ENCODE data around the gene C6orf47. TPM values are rescaled to one million over a fixed set of nuclear protein-coding genes. Genes with fewer than 3 reads are reported as not detected.

Gene C6orf47
- total RNA-seq, 1 experiment from 2014 or later, result 18.0 TPM

GRCh38 chr6:31687860-31688693 lies 27.5 kb upstream of the C6orf47 start:
- DNase-seq (ENCODE audit: low read depth), result no peak

DNA sequence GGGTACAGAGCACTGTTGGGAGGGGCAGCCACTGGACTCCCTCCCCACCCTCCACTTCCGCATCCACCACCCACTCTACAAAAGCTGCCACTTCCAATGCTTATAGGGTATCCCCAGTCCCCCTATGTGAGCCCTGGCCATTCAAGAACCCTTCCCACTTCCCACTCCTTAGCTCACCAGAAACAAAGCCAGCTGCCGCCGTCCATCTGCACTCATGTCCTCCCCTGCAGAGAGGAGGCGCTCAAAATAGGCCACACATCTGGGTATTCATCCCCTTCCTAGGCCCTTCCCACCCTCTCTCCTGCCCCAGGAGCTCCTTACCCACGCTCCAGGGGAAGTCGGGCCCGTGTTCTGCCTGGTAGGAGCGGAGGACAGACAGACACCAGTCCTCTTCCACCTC lies 26.7 kb upstream of the C6orf47 start:
- DNase-seq (ENCODE audit: low read depth), result no peak

- no peak for DNase-seq (ENCODE audit: low read depth)
Observed at GRCh38 chr6:31686483-31686882, 25.9 kb upstream of the C6orf47 start.

GRCh38 chr6:31683591-31683990 lies 23.0 kb upstream of the C6orf47 start:
- DNase-seq (ENCODE audit: low read depth), result no peak

DNA sequence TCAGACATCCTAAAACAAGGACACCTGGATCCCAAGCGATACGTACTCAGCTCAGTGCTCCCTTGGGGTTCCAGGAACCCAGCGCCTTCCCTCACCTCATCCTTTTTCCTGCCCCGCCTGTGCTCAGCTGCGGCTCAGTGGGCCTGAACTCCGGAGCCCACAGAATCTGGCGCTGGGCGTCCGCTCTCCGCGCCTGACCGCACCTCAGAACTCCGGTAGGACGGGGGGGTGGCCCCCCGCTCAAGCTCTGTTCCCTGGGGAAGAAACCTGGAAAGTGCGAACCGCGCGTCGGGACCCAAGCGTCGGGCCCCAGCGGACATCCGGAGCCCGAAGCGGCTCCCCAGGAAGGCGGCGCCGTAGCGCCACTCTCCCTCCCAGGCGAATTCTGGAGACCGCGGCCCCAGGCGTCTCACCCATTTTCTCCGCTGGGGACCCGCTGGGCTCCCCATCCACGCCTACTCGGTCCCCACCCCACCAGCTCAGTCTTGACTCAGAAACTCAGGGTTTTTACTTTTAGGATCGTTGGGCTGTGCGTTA lies 20.6 kb upstream of the C6orf47 start:
- peak; percentile 49 for DNase-seq (ENCODE audit: low read depth)

GRCh38 chr6:31680226-31681134 lies 19.9 kb upstream of the C6orf47 start, which contains the start of gene LY6G5C:
Gene LY6G5C (minus strand): TSS chr6:31681067. CDS start chr6:31680373, 694 bp downstream.
- DNase-seq (ENCODE audit: low read depth), result peak; percentile 90

DNA sequence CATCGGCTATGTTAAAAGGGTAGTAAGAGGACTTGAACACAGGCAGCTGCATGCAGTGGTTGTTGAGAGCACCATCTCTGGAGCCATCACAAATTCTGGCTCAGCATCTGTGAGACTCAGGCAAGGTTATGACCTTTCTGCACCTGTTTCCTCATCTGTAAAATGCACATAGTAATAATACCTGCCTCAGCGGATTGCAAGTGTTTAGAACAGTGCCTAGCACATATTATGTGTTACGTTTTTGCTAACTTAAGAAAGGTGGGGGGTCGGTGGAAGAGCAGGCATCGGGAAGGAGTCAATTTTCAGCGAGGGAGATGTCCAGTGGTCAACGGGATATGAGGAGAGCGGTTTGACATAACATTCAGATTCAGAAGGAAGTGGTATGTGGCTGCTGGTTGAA lies 17.4 kb upstream of the C6orf47 start:
- DNase-seq (ENCODE audit: low read depth), result no peak

DNA sequence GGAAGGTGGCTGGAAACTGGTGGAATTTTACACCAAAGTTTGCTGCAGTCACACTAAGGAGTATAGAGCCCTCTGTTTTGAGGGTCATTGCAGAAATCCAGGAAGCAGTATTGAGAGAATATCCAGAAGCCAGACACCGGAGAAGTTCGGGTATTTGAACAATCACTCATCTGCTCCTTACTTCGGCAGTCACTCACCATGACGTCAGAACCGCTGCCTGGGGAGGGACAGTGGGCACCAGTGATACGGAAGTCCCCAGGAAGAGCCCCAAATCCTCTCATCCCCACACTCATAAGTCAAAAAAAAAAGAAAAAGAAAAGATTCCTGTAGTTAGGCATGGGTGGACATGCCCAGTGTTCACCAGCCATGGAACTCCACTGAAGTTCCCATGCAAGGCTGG lies 16.3 kb upstream of the C6orf47 start:
- no peak for DNase-seq (ENCODE audit: low read depth)

GRCh38 chr6:31676322-31676903 lies 15.8 kb upstream of the C6orf47 start:
- DNase-seq (ENCODE audit: low read depth), result no peak

- no peak for DNase-seq (ENCODE audit: low read depth)
Observed at GRCh38 chr6:31669676-31670075, 9.1 kb upstream of the C6orf47 start, which contains the start of gene LY6G5B. Gene LY6G5B (plus strand): TSS chr6:31669976. CDS start chr6:31670951, 975 bp downstream.

DNA sequence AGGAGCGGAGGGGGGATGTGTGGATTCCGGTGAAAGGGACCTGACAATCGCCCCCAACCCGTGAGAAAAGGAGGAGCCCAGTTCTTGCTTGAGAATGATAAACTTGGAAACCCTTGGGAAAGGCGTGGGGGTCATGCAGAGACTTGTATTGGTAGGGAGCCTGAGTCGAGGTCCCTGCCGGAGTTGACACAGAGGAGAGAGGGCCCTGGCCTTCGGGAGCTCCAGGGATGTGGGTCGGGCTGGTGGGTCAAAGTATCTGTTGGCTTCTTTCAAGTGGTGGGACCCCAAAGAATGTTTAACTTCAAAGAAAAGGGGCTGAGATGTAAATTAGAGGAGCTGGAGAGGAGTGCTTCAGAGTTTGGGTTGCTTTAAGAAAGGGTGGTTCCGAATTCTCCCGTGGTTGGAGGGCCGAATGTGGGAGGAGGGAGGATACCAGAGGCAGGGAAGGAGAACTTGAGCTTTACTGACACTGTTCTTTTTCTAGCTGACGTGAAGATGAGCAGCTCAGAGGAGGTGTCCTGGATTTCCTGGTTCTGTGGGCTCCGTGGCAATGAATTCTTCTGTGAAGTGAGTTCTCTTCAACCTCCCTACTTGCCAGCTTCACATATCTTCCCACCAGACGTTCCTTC lies 5.9 kb upstream of the C6orf47 start:
- no peak for DNase-seq (ENCODE audit: low read depth)

DNA sequence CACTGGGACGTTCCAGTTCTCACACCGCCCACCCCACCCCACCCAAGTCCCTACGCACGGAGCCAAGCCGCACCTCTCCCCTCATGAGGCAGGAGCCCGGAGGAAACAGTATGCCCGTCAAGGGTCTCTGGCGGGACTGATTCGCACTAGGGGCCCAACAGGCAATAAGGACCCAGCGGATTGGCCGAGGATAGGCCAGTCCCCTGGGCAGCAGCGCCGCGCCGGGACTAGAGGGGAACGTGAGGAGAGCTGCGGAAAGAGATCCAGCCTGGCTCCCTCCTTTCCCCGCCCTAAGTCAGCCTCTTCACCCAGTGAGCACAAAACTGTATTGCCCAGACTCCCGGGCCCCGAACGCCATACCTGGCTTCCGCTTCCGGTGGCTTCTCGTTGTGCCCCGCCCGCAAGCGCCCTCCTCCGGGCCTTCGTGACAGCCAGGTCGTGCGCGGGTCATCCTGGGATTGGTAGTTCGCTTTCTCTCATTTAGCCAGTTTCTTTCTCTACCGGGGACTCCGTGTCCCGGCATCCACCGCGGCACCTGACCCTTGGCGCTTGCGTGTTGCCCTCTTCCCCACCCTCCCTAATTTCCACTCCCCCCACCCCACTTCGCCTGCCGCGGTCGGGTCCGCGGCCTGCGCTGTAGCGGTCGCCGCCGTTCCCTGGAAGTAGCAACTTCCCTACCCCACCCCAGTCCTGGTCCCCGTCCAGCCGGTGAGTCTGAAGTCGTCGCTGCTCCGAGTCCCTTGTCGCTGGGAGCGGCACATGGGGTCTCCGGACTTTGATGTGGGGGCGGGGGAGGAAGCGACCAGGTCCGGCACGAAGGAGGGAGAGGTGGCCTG lies 5.1 kb upstream of the C6orf47 start, which contains the start of gene CSNK2B:
Gene CSNK2B, plus strand, starts transcription at position 580 of the 836 bp plus-strand sequence. CDS start 752 bp downstream, outside the sequence.
- DNase-seq (ENCODE audit: low read depth), result peak; percentile 99

DNA sequence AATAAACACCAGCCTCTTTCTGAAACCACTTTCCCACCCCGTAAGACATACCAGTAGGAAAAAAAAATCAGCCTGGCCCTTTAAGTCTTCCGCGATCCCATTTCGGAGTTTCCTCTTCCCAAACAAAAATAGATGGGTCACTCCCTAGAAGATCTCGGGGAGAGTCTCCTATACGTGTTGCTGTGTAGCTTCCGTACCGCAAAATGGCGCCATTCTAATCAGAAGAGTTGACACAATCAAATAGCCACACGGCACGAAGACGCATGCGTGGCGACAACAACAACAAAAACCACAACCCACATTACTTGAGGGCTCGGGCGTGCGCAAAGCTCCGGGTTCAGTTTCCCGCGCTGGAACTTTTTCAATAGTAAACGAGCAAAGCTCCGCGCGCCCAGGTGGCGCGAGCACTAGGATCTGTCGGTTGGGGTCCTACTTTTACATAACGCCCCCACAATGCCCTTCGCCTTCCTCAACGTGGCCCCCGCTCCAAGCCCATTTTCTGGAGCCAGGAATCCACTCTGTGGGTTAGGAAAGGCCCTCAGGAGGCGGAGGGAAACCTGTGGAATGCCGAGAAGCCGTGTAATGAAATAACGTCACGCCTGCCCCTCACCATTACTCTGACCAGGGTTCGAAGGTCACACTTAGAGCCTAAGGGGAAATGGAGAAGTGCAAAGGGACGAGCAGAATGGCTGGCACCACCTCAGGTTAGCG lies 4.4 kb upstream of the C6orf47 start, which contains the start of gene GPANK1:
Gene GPANK1, minus strand, starts transcription at position 208 of the 711 bp plus-strand sequence. CDS start 519 bp downstream, outside the sequence.
- DNase-seq (ENCODE audit: low read depth), result peak; percentile 95

GRCh38 chr6:31663961-31664789 lies 3.6 kb upstream of the C6orf47 start:
- DNase-seq (ENCODE audit: low read depth), result peak; percentile 92

DNA sequence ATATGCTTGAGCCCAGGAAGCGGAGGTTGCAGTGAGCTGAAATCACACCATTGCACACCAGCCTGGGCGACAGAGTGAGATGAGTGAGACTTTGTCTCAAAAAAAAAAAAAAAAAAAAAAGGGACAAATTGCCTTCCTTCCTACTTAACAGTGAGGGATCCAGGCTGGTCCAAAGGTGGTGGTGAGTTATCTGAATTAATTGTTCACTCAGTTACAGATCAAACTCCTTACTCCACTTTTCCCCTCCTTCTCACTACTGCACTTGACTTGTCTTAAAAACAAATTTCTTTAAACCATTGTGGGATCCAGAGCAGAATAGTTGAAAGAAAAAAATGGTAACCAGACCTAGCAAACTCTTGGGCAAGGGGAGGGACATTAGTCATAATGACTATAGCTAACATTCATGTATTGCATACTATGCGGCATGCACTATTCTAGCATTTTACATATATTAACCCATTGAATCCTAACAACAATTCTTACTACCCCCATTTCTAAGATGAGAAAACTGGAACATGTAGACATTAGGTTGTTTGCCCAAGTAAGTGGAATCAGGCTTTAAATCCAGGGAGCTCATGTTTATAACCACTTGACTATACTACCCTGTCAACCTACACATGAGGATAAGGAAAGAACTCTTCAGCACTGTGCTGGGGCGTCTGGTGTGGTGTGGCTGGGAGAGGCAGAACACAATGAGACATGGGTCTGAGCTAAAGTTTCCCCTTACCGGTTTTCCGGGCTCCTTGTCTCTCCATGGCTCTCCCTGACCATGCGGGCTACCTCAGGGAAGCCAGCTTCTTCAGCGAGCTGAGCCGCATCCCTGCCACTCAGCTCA lies 2.8 kb upstream of the C6orf47 start:
- DNase-seq (ENCODE audit: low read depth), result no peak

GRCh38 chr6:31662124-31662723 lies 1.6 kb upstream of the C6orf47 start:
- no peak for DNase-seq (ENCODE audit: low read depth)

Measured in Daoy (cell line).